ENCODE measurements around the gene PLXND1. TPM values are rescaled to one million over a fixed set of nuclear protein-coding genes. Genes with fewer than 3 reads are reported as not detected.

Gene PLXND1
- total RNA-seq, 1 experiment from 2014 or later = 47.3 TPM

DNA sequence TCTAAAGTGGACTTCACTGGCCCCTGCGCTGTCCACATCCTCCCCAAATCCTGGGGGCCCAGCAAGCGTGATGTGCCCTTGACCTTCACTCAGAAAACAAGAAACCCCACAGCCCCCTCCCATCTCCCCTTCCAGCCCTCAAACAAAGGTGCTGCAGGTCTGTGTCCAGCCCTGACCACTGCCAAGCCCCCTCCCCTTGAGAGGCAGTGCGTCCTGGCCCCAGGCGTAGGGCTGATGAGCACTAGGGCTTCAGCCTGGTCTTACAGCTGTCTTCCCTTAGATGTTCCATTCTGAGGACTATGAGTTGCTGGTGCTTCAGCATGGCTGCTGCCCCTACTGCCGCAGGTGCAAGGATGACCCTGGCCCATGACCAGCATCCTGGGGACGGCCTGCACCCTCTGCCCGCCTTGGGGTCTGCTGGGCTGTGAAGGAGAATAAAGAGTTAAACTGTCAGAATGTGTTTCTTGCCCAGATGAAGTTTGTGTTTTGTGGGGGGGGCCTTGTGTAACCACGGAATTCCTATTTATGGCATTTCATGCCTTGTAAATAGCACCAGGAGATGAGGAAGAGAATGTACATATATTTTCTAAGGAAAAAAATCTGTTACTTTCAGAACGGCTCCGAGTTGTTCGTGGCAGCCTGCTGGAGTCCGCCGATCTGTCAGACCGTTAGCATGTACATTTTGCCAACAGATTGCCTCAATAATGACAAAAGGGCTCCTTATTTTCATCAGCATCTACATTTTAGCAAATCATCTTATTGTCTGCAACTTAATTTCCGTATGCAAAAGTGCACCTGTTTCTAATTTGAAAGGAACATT, 86.4 kb downstream of the PLXND1 start:
- Histone ChIP-seq H3K79me2 (ENCODE audit: insufficient read depth, low read length) (no peaks in the 10 kb centered on the region), H3K27ac (ENCODE audit: low read depth, low read length) (no peak overlapping the region), H3K36me3 (ENCODE audit: control insufficient read depth in 1 of 2, insufficient read depth in 2 of 2, low read length in 2 of 2) (no peaks in the 10 kb centered on the region), H3K27me3 (ENCODE audit: insufficient read depth, low read length) (no peaks in the 10 kb centered on the region), H3K9ac (ENCODE audit: low read length) (no peak overlapping the region), H3K9me3 (ENCODE audit: control insufficient read depth in 1 of 2, insufficient read depth in 1 of 2, low read depth in 1 of 2, low read length in 2 of 2) (no peaks in the 10 kb centered on the region), H3K4me1 (ENCODE audit: control insufficient read depth in 1 of 2, insufficient read depth in 2 of 2, low read length in 2 of 2) (no peaks in the 10 kb centered on the region), H4K20me1 (ENCODE audit: insufficient read depth) (no peaks in the 10 kb centered on the region), H3K4me2 (ENCODE audit: low read length) (no peak overlapping the region), H3K9me2 (ENCODE audit: insufficient read depth) (no peaks in the 10 kb centered on the region), H2AFZ (ENCODE audit: low read depth, low read length, poor library complexity, severe bottlenecking) (no peak overlapping the region), H3K4me3 (replicated peaks in 1 of 2; ENCODE audit: low read depth in 1 of 2, low read length in 2 of 2) (no peak overlapping the region)
- TF ChIP-seq SRF (IDR thresholded peaks at IDR 0.05; ENCODE audit: low read depth) = no peak
- no peak for TF ChIP-seq SP1 (IDR thresholded peaks at IDR 0.05; ENCODE audit: low read depth)
- no peak for TF ChIP-seq EZH2phosphoT487 (IDR thresholded peaks at IDR 0.05; ENCODE audit: borderline replicate concordance)
- no peak for TF ChIP-seq ZNF274 (IDR thresholded peaks at IDR 0.05; ENCODE audit: low read depth, low read length)
- no peak for TF ChIP-seq JUND (IDR thresholded peaks at IDR 0.05)
- no TSS peak for BruUV-seq (replicated peaks)
- ATAC-seq = no peak
- RAD21 ChIA-PET (ENCODE audit: low non-redundant PET in 1 of 2, low total read pairs in 2 of 2, uncharacterized antibody in 2 of 2, unreplicated experiment in 2 of 2) = no interaction called here
- DNase-seq (ENCODE audit: low read depth, low spot score) = no peak
- POLR2A ChIA-PET = no interaction called here
- intact Hi-C loops (cut with micrococcal nuclease) = no loop called here
- CTCF ChIA-PET = no interaction called here

- ChIA-PET CTCF (no interaction called here), POLR2A (no interaction called here)
- TF ChIP-seq, protein P1, sequence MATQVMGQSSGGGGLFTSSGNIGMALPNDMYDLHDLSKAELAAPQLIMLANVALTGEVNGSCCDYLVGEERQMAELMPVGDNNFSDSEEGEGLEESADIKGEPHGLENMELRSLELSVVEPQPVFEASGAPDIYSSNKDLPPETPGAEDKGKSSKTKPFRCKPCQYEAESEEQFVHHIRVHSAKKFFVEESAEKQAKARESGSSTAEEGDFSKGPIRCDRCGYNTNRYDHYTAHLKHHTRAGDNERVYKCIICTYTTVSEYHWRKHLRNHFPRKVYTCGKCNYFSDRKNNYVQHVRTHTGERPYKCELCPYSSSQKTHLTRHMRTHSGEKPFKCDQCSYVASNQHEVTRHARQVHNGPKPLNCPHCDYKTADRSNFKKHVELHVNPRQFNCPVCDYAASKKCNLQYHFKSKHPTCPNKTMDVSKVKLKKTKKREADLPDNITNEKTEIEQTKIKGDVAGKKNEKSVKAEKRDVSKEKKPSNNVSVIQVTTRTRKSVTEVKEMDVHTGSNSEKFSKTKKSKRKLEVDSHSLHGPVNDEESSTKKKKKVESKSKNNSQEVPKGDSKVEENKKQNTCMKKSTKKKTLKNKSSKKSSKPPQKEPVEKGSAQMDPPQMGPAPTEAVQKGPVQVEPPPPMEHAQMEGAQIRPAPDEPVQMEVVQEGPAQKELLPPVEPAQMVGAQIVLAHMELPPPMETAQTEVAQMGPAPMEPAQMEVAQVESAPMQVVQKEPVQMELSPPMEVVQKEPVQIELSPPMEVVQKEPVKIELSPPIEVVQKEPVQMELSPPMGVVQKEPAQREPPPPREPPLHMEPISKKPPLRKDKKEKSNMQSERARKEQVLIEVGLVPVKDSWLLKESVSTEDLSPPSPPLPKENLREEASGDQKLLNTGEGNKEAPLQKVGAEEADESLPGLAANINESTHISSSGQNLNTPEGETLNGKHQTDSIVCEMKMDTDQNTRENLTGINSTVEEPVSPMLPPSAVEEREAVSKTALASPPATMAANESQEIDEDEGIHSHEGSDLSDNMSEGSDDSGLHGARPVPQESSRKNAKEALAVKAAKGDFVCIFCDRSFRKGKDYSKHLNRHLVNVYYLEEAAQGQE (IDR thresholded peaks at IDR 0.05; ENCODE audit: low read depth) = no peak
- TF ChIP-seq, protein P2, sequence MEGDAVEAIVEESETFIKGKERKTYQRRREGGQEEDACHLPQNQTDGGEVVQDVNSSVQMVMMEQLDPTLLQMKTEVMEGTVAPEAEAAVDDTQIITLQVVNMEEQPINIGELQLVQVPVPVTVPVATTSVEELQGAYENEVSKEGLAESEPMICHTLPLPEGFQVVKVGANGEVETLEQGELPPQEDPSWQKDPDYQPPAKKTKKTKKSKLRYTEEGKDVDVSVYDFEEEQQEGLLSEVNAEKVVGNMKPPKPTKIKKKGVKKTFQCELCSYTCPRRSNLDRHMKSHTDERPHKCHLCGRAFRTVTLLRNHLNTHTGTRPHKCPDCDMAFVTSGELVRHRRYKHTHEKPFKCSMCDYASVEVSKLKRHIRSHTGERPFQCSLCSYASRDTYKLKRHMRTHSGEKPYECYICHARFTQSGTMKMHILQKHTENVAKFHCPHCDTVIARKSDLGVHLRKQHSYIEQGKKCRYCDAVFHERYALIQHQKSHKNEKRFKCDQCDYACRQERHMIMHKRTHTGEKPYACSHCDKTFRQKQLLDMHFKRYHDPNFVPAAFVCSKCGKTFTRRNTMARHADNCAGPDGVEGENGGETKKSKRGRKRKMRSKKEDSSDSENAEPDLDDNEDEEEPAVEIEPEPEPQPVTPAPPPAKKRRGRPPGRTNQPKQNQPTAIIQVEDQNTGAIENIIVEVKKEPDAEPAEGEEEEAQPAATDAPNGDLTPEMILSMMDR (IDR thresholded peaks at IDR 0.05 in 2 of 3, conservative IDR thresholded peaks at IDR 0.05 in 1 of 3; ENCODE audit: borderline replicate concordance in 1 of 3, insufficient read depth in 1 of 3, low read depth in 2 of 3, low read length in 2 of 3) = no peak
- TF ChIP-seq MAX (IDR thresholded peaks at IDR 0.05) = no peak
- TF ChIP-seq POLR2AphosphoS5 (IDR thresholded peaks at IDR 0.05; ENCODE audit: low read depth, low read length) = no peak
- TF ChIP-seq ZNF274 (IDR thresholded peaks at IDR 0.05; ENCODE audit: low read depth, low read length) = no peak
- TF ChIP-seq SIN3A (IDR thresholded peaks at IDR 0.05; ENCODE audit: low read depth) = no peak
- no peak for TF ChIP-seq EZH2 (IDR thresholded peaks at IDR 0.05)
- TF ChIP-seq ZFX (IDR thresholded peaks at IDR 0.05) = no peak
- no peak for TF ChIP-seq SRF (IDR thresholded peaks at IDR 0.05; ENCODE audit: low read depth)
- TF ChIP-seq RAD21 (IDR thresholded peaks at IDR 0.05; ENCODE audit: low read depth) = no peak
- no peak for TF ChIP-seq YY1 (IDR thresholded peaks at IDR 0.05; ENCODE audit: extremely low read depth, insufficient replicate concordance, low read depth, low read length)
- TF ChIP-seq EZH2phosphoT487 (IDR thresholded peaks at IDR 0.05; ENCODE audit: borderline replicate concordance) = no peak
These were observed 87.0 kb downstream of the PLXND1 start for GRCh38 chr3:129519449-129519848.

More at GRCh38 chr3:129519449-129519848, 87.0 kb downstream of the PLXND1 start:
- H3K9me3 ChIP-seq (ENCODE audit: control insufficient read depth in 1 of 2, insufficient read depth in 1 of 2, low read depth in 1 of 2, low read length in 2 of 2) = no peaks in the 10 kb centered on the region
- no peaks in the 10 kb centered on the region for H3K27me3 ChIP-seq (ENCODE audit: insufficient read depth, low read length)
- H3K9ac ChIP-seq (ENCODE audit: low read length) = no peak overlapping the region
- BruUV-seq (replicated peaks) = no TSS peak
- RAD21 ChIA-PET (ENCODE audit: low non-redundant PET in 1 of 2, low total read pairs in 2 of 2, uncharacterized antibody in 2 of 2, unreplicated experiment in 2 of 2) = no interaction called here
- H3K4me1 ChIP-seq (ENCODE audit: control insufficient read depth in 1 of 2, insufficient read depth in 2 of 2, low read length in 2 of 2) = no peaks in the 10 kb centered on the region
- H3K9me2 ChIP-seq (ENCODE audit: insufficient read depth) = no peaks in the 10 kb centered on the region
- H3K79me2 ChIP-seq (ENCODE audit: insufficient read depth, low read length) = no peaks in the 10 kb centered on the region
- DNase-seq (ENCODE audit: low read depth, low spot score) (no peak), ATAC-seq (no peak)
- intact Hi-C loops (cut with micrococcal nuclease) = no loop called here
- no peaks in the 10 kb centered on the region for H3K36me3 ChIP-seq (ENCODE audit: control insufficient read depth in 1 of 2, insufficient read depth in 2 of 2, low read length in 2 of 2)
- H3K27ac ChIP-seq (ENCODE audit: low read depth, low read length) = no peak overlapping the region
- H2AFZ ChIP-seq (ENCODE audit: low read depth, low read length, poor library complexity, severe bottlenecking) = no peak overlapping the region
- no peak overlapping the region for H3K4me2 ChIP-seq (ENCODE audit: low read length)
- no peaks in the 10 kb centered on the region for H4K20me1 ChIP-seq (ENCODE audit: insufficient read depth)
- no peak overlapping the region for H3K4me3 ChIP-seq (replicated peaks in 1 of 2; ENCODE audit: low read depth in 1 of 2, low read length in 2 of 2)

Data from HCT116 (cell line).